Naive thymus-derived CD4-positive, alpha-beta T cell (primary cell): Measurements from ENCODE around the gene CFD. TPM values are rescaled to one million over a fixed set of nuclear protein-coding genes. Genes with fewer than 3 reads are reported as not detected.
"Not testable (repeated sequence)": the region's sequence is repeated elsewhere in the genome, so short reads cannot be mapped to it uniquely, and the experiment has no call there.

ENCODE experiments used
- ATAC-seq: fragments of 150-1000 bp; cut with Tn5 transposase; 2 replicates; pipeline ENCODE4 v1.10.0; 2021; ENCODE audit warnings: mild to moderate bottlenecking, moderate library complexity
- CTCF ChIA-PET: fragments of 350-600 bp; sonication (Branson Sonifier 250); formaldehyde crosslinking; loops from one replicate; lab custom pipeline; 2021; ENCODE audit warnings: antibody characterized with exemption; lab: Charles Lee
- POLR2A ChIA-PET: fragments of 350-600 bp; sonication (Branson Sonifier 250); formaldehyde crosslinking; loops from one replicate; lab custom pipeline; 2021; ENCODE audit warnings: antibody characterized with exemption, inconsistent platforms; lab: Charles Lee
- DNase-seq, 9 donors: peaks; one replicate each; pipeline versions ENCODE4 v3.0.0 to v3.0.0-alpha.2; 2020 to 2022; ENCODE audit warnings: mixed read lengths in 1 of 9
- H3K27ac ChIP-seq: one replicate; pipeline ENCODE4 v1.7.0; 2013; ENCODE audit warnings: mild to moderate bottlenecking, low read depth, low read length, moderate library complexity
- H3K27me3 ChIP-seq, 2 donors: one replicate each; pipeline ENCODE4 v1.7.0; 2013; ENCODE audit warnings: low read length in 2 of 2, mild to moderate bottlenecking in 2 of 2, moderate library complexity in 2 of 2; ENCODE audit not compliant: control insufficient read depth in 2 of 2, insufficient read depth in 2 of 2
- H3K36me3 ChIP-seq, 3 experiments: 1 replicate in 2 of 3; 2 replicates in 1 of 3; pipeline ENCODE4 v1.7.0; 2013; ENCODE audit warnings: low read length in 3 of 3, mild to moderate bottlenecking in 3 of 3, moderate library complexity in 1 of 3; ENCODE audit not compliant: insufficient read depth in 3 of 3, control insufficient read depth in 2 of 3
- H3K4me1 ChIP-seq, 2 donors: one replicate each; pipeline ENCODE4 v1.7.0; 2013; ENCODE audit warnings: low read length in 2 of 2, mild to moderate bottlenecking in 2 of 2, moderate library complexity in 1 of 2; ENCODE audit not compliant: control insufficient read depth in 2 of 2, insufficient read depth in 2 of 2
- H3K4me3 ChIP-seq: 2 replicates; pipeline ENCODE4 v1.7.0; 2013; ENCODE audit warnings: mild to moderate bottlenecking, low read length
- H3K9me3 ChIP-seq, 3 experiments: 1 replicate in 2 of 3; 2 replicates in 1 of 3; pipeline ENCODE4 v1.7.0; 2013; ENCODE audit warnings: low read length in 3 of 3; ENCODE audit not compliant: control insufficient read depth in 2 of 3
- H3K27ac Mint-ChIP-seq, 9 donors: one replicate each; pipeline ENCODE4 v1.8.0; 2020 to 2022; ENCODE audit warnings: mixed read lengths in 9 of 9, mild to moderate bottlenecking in 8 of 9, moderate library complexity in 5 of 9, inconsistent platforms in 2 of 9
- H3K27me3 Mint-ChIP-seq, 5 donors: one replicate each; pipeline ENCODE4 v1.8.0; 2021 to 2022; ENCODE audit warnings: mixed read lengths in 5 of 5, mild to moderate bottlenecking in 1 of 5
- H3K36me3 Mint-ChIP-seq, 5 donors: one replicate each; pipeline ENCODE4 v1.8.0; 2020 to 2022; ENCODE audit warnings: mixed read lengths in 5 of 5, mild to moderate bottlenecking in 3 of 5, inconsistent platforms in 1 of 5
- H3K4me1 Mint-ChIP-seq, 7 donors: one replicate each; pipeline ENCODE4 v1.8.0; 2020 to 2022; ENCODE audit warnings: mixed read lengths in 7 of 7, mild to moderate bottlenecking in 3 of 7, inconsistent platforms in 1 of 7
- H3K4me3 Mint-ChIP-seq, 10 donors: one replicate each; pipeline ENCODE4 v1.8.0; 2020 to 2022; ENCODE audit warnings: mild to moderate bottlenecking in 10 of 10, mixed read lengths in 10 of 10, moderate library complexity in 6 of 10, inconsistent platforms in 2 of 10
- H3K9me3 Mint-ChIP-seq, 11 donors: one replicate each; pipeline ENCODE4 v1.8.0; 2020 to 2022; ENCODE audit warnings: mixed read lengths in 11 of 11, mild to moderate bottlenecking in 4 of 11, inconsistent platforms in 1 of 11, moderate library complexity in 1 of 11
- intact Hi-C, 2 donors: fragments of 100-400 bp; cut with micrococcal nuclease; formaldehyde crosslinking; loops; one replicate each; pipeline ENCODE4 v1.15.1; 2023
- polyA plus RNA-seq, 2 donors: library from polyadenylated mRNA; unstranded; fragments of 300-500 nt; fragmentation: Illumina TruSeq; gene quantifications; one replicate each; pipeline ENCODE4 v1.2.3, GENCODE V29; 2021
- total RNA-seq, 6 experiments: library from RNA in 5 of 6; stranded (reverse) in 5 of 6; gene quantifications; 1 replicate in 5 of 6; 2 replicates in 1 of 6; pipeline ENCODE4 v1.2.3 and lab custom pipeline; 2021 to 2026

The CFD gene
- total and polyA plus RNA-seq, 7 experiments from 2014 or later, result 1.3 to 58.0 (median 4.9) TPM

GRCh38 chr19:835210-835810 lies 24.2 kb upstream of the CFD start:
- H3K9me3 ChIP-seq, result no peaks in the 10 kb centered on the region
- DNase-seq, result no peak
- no peak overlapping the region for H3K27ac Mint-ChIP-seq
- ChIA-PET POLR2A (no interaction called here), CTCF (no interaction called here)
- no peak overlapping the region for H3K4me3 ChIP-seq
- no peaks in the 10 kb centered on the region for H3K27me3 ChIP-seq
- H3K4me1 ChIP-seq, result no peaks in the 10 kb centered on the region
- ATAC-seq, result no peak
- H3K27ac ChIP-seq, result no peak overlapping the region
- intact Hi-C loops, result no loop called here
- peaks cover 0 to 8% (median 0%) of the 10 kb centered on the region in 7 donors for H3K4me1 Mint-ChIP-seq
- H3K9me3 Mint-ChIP-seq, result no peaks in the 10 kb centered on the region
- H3K36me3 Mint-ChIP-seq, result no peaks in the 10 kb centered on the region
- H3K36me3 ChIP-seq, result no peaks in the 10 kb centered on the region
- no peak overlapping the region for H3K4me3 Mint-ChIP-seq
- peaks cover 4 to 24% (median 7%) of the 10 kb centered on the region in 5 donors for H3K27me3 Mint-ChIP-seq

GRCh38 chr19:840519-841206 lies 18.8 kb upstream of the CFD start, which contains the start of gene PRTN3:
Gene PRTN3 (plus strand): TSS chr19:840999. CDS start chr19:841009, 10 bp downstream.
- no peaks in the 10 kb centered on the region for H3K4me1 ChIP-seq
- no peaks in the 10 kb centered on the region for H3K36me3 ChIP-seq
- Mint-ChIP-seq H3K4me1 (peaks cover 4 to 12% (median 8%) of the 10 kb centered on the region in 7 donors), H3K36me3 (peaks cover 0 to 3% (median 0%) of the 10 kb centered on the region in 5 donors), H3K27me3 (peaks cover 18 to 37% (median 27%) of the 10 kb centered on the region in 5 donors), H3K4me3 (peak within 1 kb of the TSS in 2 of 10 donors; percentile 3 to 26), H3K9me3 (peaks cover 0 to 4% (median 0%) of the 10 kb centered on the region in 11 donors), H3K27ac (peak within 1 kb of the TSS in 2 of 9 donors; percentile 28 to 65)
- CTCF ChIA-PET, result no interaction called here
- intact Hi-C loops, result no loop called here
- ATAC-seq, result no peak
- no peak for DNase-seq
- no peak within 1 kb of the TSS for H3K27ac ChIP-seq
- H3K4me3 ChIP-seq, result no peak within 1 kb of the TSS
- H3K27me3 ChIP-seq, result peaks cover 2 to 10% of the 10 kb centered on the region in 2 donors
- POLR2A ChIA-PET, result no interaction called here
- no peaks in the 10 kb centered on the region for H3K9me3 ChIP-seq

GRCh38 chr19:842802-843179 lies 16.7 kb upstream of the CFD start:
- H3K9me3 ChIP-seq, intact Hi-C loops, H3K9me3 Mint-ChIP-seq, DNase-seq, H3K27ac ChIP-seq, H3K4me1 Mint-ChIP-seq, H3K4me3 ChIP-seq, H3K36me3 ChIP-seq, H3K4me1 ChIP-seq, H3K36me3 Mint-ChIP-seq, ATAC-seq, H3K27ac Mint-ChIP-seq, CTCF ChIA-PET: not testable (repeated sequence)
- peaks cover 2 to 15% of the 10 kb centered on the region in 2 donors for H3K27me3 ChIP-seq
- peak overlapping the region in 2 of 10 donors; percentile 7 to 19 for H3K4me3 Mint-ChIP-seq
- H3K27me3 Mint-ChIP-seq, result peaks cover 18 to 36% (median 32%) of the 10 kb centered on the region in 5 donors
- POLR2A ChIA-PET, result interaction anchor here (0.7 kb wide), 1 partner anchor 58 kb away, joined by 4 read pairs; no protein-coding TSS in a partner anchor

GRCh38 chr19:843180-843835 lies 16.2 kb upstream of the CFD start:
- Histone ChIP-seq H3K9me3 (no peaks in the 10 kb centered on the region), H3K4me1 (no peaks in the 10 kb centered on the region), H3K36me3 (no peaks in the 10 kb centered on the region), H3K27me3 (peaks cover 2 to 19% of the 10 kb centered on the region in 2 donors), H3K27ac (no peak overlapping the region), H3K4me3 (no peak overlapping the region)
- Mint-ChIP-seq H3K27me3 (peaks cover 18 to 41% (median 35%) of the 10 kb centered on the region in 5 donors), H3K27ac (no peak overlapping the region), H3K4me3 (peak overlapping the region in 5 of 10 donors; percentile 7 to 32 (median 19)), H3K9me3 (peaks cover 0 to 6% (median 0%) of the 10 kb centered on the region in 11 donors), H3K36me3 (peaks cover 0 to 3% (median 0%) of the 10 kb centered on the region in 5 donors), H3K4me1 (peaks cover 0 to 8% (median 4%) of the 10 kb centered on the region in 7 donors)
- DNase-seq, result no peak
- intact Hi-C loops, result no loop called here
- CTCF ChIA-PET, result no interaction called here
- POLR2A ChIA-PET, result no interaction called here
- no peak for ATAC-seq

DNA sequence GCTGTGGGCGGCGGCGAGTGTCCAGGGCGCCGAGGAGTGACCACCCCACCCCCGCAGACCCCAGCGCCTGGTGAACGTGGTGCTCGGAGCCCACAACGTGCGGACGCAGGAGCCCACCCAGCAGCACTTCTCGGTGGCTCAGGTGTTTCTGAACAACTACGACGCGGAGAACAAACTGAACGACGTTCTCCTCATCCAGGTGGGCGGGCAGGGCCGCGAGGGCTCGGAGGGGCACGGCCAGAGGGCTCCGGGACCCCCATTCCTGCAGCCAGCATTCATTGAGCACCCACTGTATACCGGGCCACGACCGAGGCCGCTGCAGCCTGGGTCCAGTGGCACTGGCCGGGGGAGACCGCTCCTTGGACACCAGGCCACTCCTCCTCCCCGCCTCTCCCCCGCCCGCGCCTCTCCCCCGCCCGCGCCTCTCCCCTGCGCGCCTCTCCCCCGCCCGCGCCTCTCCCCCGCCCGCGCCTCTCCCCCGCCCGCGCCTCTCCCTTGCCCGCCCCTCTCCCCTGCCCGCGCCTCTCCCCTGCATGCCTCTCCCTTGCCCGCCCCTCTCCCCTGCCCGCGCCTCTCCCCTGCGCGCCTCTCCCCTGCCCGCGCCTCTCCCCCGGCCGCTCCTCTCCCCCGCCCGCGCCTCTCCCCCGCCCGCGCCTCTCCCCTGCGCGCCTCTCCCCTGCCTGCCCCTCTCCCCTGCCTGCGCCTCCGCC lies 15.5 kb upstream of the CFD start:
- CTCF ChIA-PET, result no interaction called here
- no peak for ATAC-seq

DNA sequence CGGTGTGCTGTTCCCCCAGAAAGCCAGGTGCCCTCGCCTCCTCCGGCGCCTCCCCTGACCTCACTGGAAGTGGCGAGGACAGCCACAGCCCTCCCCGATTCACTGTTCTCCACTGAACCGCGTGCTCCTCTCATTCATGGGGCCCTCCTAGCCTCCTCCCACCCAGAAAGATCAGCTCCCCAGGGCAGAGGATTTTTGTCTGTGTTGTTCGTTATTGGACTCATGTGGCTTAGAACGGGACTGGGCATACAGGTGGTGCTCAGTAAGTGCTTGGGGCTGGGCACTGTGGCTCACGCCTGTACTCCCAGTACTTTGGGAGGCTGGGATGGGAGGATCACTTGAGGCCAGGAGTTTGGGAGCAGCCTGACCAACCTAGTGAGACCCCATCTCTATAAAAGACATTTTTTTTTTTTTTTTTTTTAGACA lies 14.9 kb upstream of the CFD start:
- Histone ChIP-seq H3K36me3 (no peaks in the 10 kb centered on the region), H3K4me3 (no peak overlapping the region), H3K27me3 (peaks cover 2 to 25% of the 10 kb centered on the region in 2 donors), H3K9me3 (no peaks in the 10 kb centered on the region), H3K27ac (no peak overlapping the region), H3K4me1 (no peaks in the 10 kb centered on the region)
- H3K4me1 Mint-ChIP-seq, result peaks cover 0 to 8% (median 4%) of the 10 kb centered on the region in 7 donors
- ChIA-PET CTCF (no interaction called here), POLR2A (no interaction called here)
- intact Hi-C loops, result no loop called here
- H3K27me3 Mint-ChIP-seq, result peaks cover 22 to 43% (median 36%) of the 10 kb centered on the region in 5 donors
- H3K27ac Mint-ChIP-seq, result peak overlapping the region in 1 of 9 donors; percentile 56
- H3K9me3 Mint-ChIP-seq, result peaks cover 0 to 6% (median 0%) of the 10 kb centered on the region in 11 donors
- peak; percentile 26 for ATAC-seq
- peak overlapping the region in 4 of 10 donors; percentile 10 to 71 (median 35) for H3K4me3 Mint-ChIP-seq
- DNase-seq, result no peak
- H3K36me3 Mint-ChIP-seq, result peaks cover 0 to 3% (median 0%) of the 10 kb centered on the region in 5 donors

More for the DNA sequence above, 15.5 kb upstream of the CFD start:
- no peaks in the 10 kb centered on the region for H3K9me3 ChIP-seq
- Mint-ChIP-seq H3K4me3 (peak overlapping the region in 2 of 10 donors; percentile 10 to 56), H3K4me1 (peaks cover 0 to 8% (median 4%) of the 10 kb centered on the region in 7 donors), H3K36me3 (peaks cover 0 to 3% (median 0%) of the 10 kb centered on the region in 5 donors), H3K9me3 (peaks cover 0 to 6% (median 0%) of the 10 kb centered on the region in 11 donors), H3K27me3 (peaks cover 18 to 41% (median 36%) of the 10 kb centered on the region in 5 donors), H3K27ac (peak overlapping the region in 1 of 9 donors; percentile 56)
- H3K4me3 ChIP-seq, result no peak overlapping the region
- no peak for DNase-seq
- POLR2A ChIA-PET, result no interaction called here
- intact Hi-C loops, result no loop called here
- peaks cover 2 to 21% of the 10 kb centered on the region in 2 donors for H3K27me3 ChIP-seq
- no peaks in the 10 kb centered on the region for H3K4me1 ChIP-seq
- no peaks in the 10 kb centered on the region for H3K36me3 ChIP-seq
- H3K27ac ChIP-seq, result no peak overlapping the region
